GM23338 (cell line): Measurements from ENCODE around the gene SELENON. TPM values are rescaled to one million over a fixed set of nuclear protein-coding genes. Genes with fewer than 3 reads are reported as not detected.

Experiments used
- ATAC-seq: fragments of 200-7000 bp; cut with Tn5 transposase; 3 replicates; pipeline ENCODE4 v1.9.1; 2020
- DNase-seq: peaks from one replicate; pipeline ENCODE4 v3.0.0-alpha.2; 2015; ENCODE audit warnings: low spot score
- H2AFZ ChIP-seq: fragments of 200-600 bp; sonication (generic); 2 replicates; pipeline ENCODE4 v1.8.0; 2016; ENCODE audit warnings: antibody characterized with exemption, mild to moderate bottlenecking, moderate library complexity
- H3F3A ChIP-seq: fragments of 200-600 bp; sonication (generic); replicated peaks from 2 replicates; pipeline ENCODE4 v1.8.0; 2017; ENCODE audit warnings: antibody characterized with exemption, mixed run types, low read depth
- H3K27ac ChIP-seq: fragments of 200-600 bp; sonication (generic); 2 replicates; pipeline ENCODE4 v1.6.1; 2016; ENCODE audit warnings: low read depth
- H3K27me3 ChIP-seq: fragments of 200-600 bp; sonication (generic); 2 replicates; pipeline ENCODE4 v1.8.0; 2016; ENCODE audit warnings: mild to moderate bottlenecking, mixed run types, moderate library complexity; ENCODE audit not compliant: insufficient read depth
- H3K36me3 ChIP-seq: fragments of 200-600 bp; sonication (generic); 2 replicates; pipeline ENCODE4 v1.8.0; 2016; ENCODE audit warnings: mild to moderate bottlenecking; ENCODE audit not compliant: insufficient read depth
- H3K4me1 ChIP-seq: fragments of 200-600 bp; sonication (generic); 2 replicates; pipeline ENCODE4 v1.8.0; 2016; ENCODE audit warnings: mild to moderate bottlenecking, moderate library complexity; ENCODE audit not compliant: insufficient read depth
- H3K4me2 ChIP-seq: fragments of 200-600 bp; sonication (generic); 2 replicates; pipeline ENCODE4 v1.7.1; 2017; ENCODE audit warnings: mixed run types
- H3K4me3 ChIP-seq: fragments of 200-600 bp; sonication (generic); 2 replicates; pipeline ENCODE4 v1.6.1; 2016; ENCODE audit warnings: mixed run types
- H3K79me2 ChIP-seq: fragments of 200-600 bp; sonication (generic); replicated peaks from 2 replicates; pipeline ENCODE4 v1.8.0; 2017; ENCODE audit warnings: mild to moderate bottlenecking; ENCODE audit not compliant: insufficient read depth
- H3K9me2 ChIP-seq: fragments of 200-600 bp; sonication (generic); 2 replicates; pipeline ENCODE4 v1.8.0; 2017; ENCODE audit not compliant: insufficient read depth
- H4K20me1 ChIP-seq: fragments of 200-600 bp; sonication (generic); replicated peaks from 2 replicates; pipeline ENCODE4 v1.8.0; 2017; ENCODE audit warnings: mild to moderate bottlenecking; ENCODE audit not compliant: insufficient read depth
- H3K27ac Mint-ChIP-seq: 2 replicates; pipeline ENCODE4 v1.8.0; 2020; ENCODE audit warnings: inconsistent platforms, mild to moderate bottlenecking, moderate library complexity, mixed read lengths
- H3K27me3 Mint-ChIP-seq: 3 replicates; pipeline ENCODE4 v1.8.0; 2022; ENCODE audit warnings: low read depth, mild to moderate bottlenecking, moderate library complexity, mixed read lengths, inconsistent platforms; ENCODE audit not compliant: insufficient read depth, poor library complexity
- H3K36me3 Mint-ChIP-seq: 3 replicates; pipeline ENCODE4 v1.8.0; 2021; ENCODE audit warnings: low read depth, mild to moderate bottlenecking, inconsistent platforms, moderate library complexity, mixed read lengths
- H3K4me1 Mint-ChIP-seq: 3 replicates; pipeline ENCODE4 v1.8.0; 2020; ENCODE audit warnings: mild to moderate bottlenecking, inconsistent platforms, mixed read lengths
- H3K4me3 Mint-ChIP-seq: 3 replicates; pipeline ENCODE4 v1.8.0; 2021; ENCODE audit warnings: moderate library complexity, mild to moderate bottlenecking, inconsistent platforms, mixed read lengths
- H3K9me3 Mint-ChIP-seq: 3 replicates; pipeline ENCODE4 v1.8.0; 2020; ENCODE audit warnings: moderate library complexity, mild to moderate bottlenecking, inconsistent platforms, mixed read lengths
- EZH2phosphoT487 ChIP-seq: fragments of 200-600 bp; sonication (generic); IDR thresholded peaks from one replicate; pipeline ENCODE4 v1.8.1; 2018; ENCODE audit warnings: antibody characterized with exemption; ENCODE audit not compliant: unreplicated experiment
- POLR2AphosphoS5 ChIP-seq: IDR thresholded peaks from 2 replicates; pipeline ENCODE4 v1.6.1; 2016; ENCODE audit warnings: antibody characterized with exemption, low read depth
- STAT1 ChIP-seq: IDR thresholded peaks from one replicate; pipeline ENCODE4 v1.6.1; 2016; ENCODE audit warnings: antibody characterized with exemption; ENCODE audit not compliant: unreplicated experiment
- ZNF114 ChIP-seq: fragments of 250-450 bp; sonication (Bioruptor Pico); IDR thresholded peaks from 2 replicates; pipeline ENCODE4 v1.5.0; 2020; ENCODE audit warnings: mild to moderate bottlenecking, moderate library complexity
- ZNF462 ChIP-seq: fragments of 250-450 bp; sonication (Bioruptor Pico); IDR thresholded peaks from 2 replicates; pipeline ENCODE4 v1.5.0; 2020; ENCODE audit warnings: mild to moderate bottlenecking, moderate library complexity
- polyA plus RNA-seq: library from polyadenylated mRNA; unstranded; fragments of >200 nt; fragmentation: Nextera tagmentation; extraction: Ambion mirVana; gene quantifications from 2 replicates; pipeline ENCODE4 v1.2.1, GENCODE V29; 2016
- total RNA-seq: library from RNA; depleted of rRNA; stranded (reverse); fragments of >200 nt; shearing (Covaris generic); gene quantifications from 2 replicates; pipeline ENCODE4 v1.2.3, GENCODE V29; 2014
- TF ChIP-seq, protein P1 (sequence below), 2 experiments: fragments of 200-600 bp in 1 of 2; sonication (generic) in 1 of 2; conservative IDR thresholded peaks; 2 replicates each; pipeline versions ENCODE4 v1.5.1 to v1.6.1; 2016 to 2017; ENCODE audit warnings: antibody characterized with exemption in 2 of 2, low read depth in 2 of 2, mild to moderate bottlenecking in 2 of 2, moderate library complexity in 1 of 2

Gene SELENON
- total and polyA plus RNA-seq, 2 experiments from 2014 or later = 17.9 to 93.2 TPM

- no peaks in the 10 kb centered on the region for H3K27me3 ChIP-seq
- H2AFZ ChIP-seq = no peak overlapping the region
- H3K27me3 Mint-ChIP-seq = peaks cover 4% of the 10 kb centered on the region
- H3K9me2 ChIP-seq = no peaks in the 10 kb centered on the region
- no peak for TF ChIP-seq EZH2phosphoT487
- ATAC-seq = no peak
- no peaks in the 10 kb centered on the region for H3K9me3 Mint-ChIP-seq
- H3K79me2 ChIP-seq = no peaks in the 10 kb centered on the region
- peaks cover 21% of the 10 kb centered on the region for H3K4me1 Mint-ChIP-seq
- H3F3A ChIP-seq = no peaks in the 10 kb centered on the region
- no peak overlapping the region for H3K4me3 ChIP-seq
- no peak overlapping the region for H3K4me3 Mint-ChIP-seq
- H3K27ac Mint-ChIP-seq = no peak overlapping the region
- H4K20me1 ChIP-seq = no peaks in the 10 kb centered on the region
- peaks cover 4% of the 10 kb centered on the region for H3K4me1 ChIP-seq
- DNase-seq = no peak
- H3K36me3 Mint-ChIP-seq = no peaks in the 10 kb centered on the region
- H3K4me2 ChIP-seq = no peak overlapping the region
- no peaks in the 10 kb centered on the region for H3K36me3 ChIP-seq
- no peak overlapping the region for H3K27ac ChIP-seq
Measured at GRCh38 chr1:25767437-25767770, 32.6 kb upstream of the SELENON start.

- Histone ChIP-seq H3K4me2 (no peak overlapping the region), H3F3A (no peaks in the 10 kb centered on the region), H3K79me2 (no peaks in the 10 kb centered on the region), H3K36me3 (no peaks in the 10 kb centered on the region), H2AFZ (no peak overlapping the region), H4K20me1 (no peaks in the 10 kb centered on the region), H3K4me3 (no peak overlapping the region), H3K4me1 (peaks cover 4% of the 10 kb centered on the region), H3K27ac (no peak overlapping the region), H3K9me2 (no peaks in the 10 kb centered on the region), H3K27me3 (no peaks in the 10 kb centered on the region)
- H3K27me3 Mint-ChIP-seq = peaks cover 6% of the 10 kb centered on the region
- no peak for TF ChIP-seq ZNF114 (CRISPR knock-in tag)
- TF ChIP-seq STAT1 = no peak
- TF ChIP-seq POLR2AphosphoS5 = no peak
- TF ChIP-seq ZNF462 = no peak
- TF ChIP-seq, protein P1, sequence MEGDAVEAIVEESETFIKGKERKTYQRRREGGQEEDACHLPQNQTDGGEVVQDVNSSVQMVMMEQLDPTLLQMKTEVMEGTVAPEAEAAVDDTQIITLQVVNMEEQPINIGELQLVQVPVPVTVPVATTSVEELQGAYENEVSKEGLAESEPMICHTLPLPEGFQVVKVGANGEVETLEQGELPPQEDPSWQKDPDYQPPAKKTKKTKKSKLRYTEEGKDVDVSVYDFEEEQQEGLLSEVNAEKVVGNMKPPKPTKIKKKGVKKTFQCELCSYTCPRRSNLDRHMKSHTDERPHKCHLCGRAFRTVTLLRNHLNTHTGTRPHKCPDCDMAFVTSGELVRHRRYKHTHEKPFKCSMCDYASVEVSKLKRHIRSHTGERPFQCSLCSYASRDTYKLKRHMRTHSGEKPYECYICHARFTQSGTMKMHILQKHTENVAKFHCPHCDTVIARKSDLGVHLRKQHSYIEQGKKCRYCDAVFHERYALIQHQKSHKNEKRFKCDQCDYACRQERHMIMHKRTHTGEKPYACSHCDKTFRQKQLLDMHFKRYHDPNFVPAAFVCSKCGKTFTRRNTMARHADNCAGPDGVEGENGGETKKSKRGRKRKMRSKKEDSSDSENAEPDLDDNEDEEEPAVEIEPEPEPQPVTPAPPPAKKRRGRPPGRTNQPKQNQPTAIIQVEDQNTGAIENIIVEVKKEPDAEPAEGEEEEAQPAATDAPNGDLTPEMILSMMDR (conservative IDR thresholded peaks at IDR 0.05; ENCODE audit: low read depth in 2 of 2) = no peak
- peaks cover 22% of the 10 kb centered on the region for H3K4me1 Mint-ChIP-seq
- H3K27ac Mint-ChIP-seq = no peak overlapping the region
- ATAC-seq = no peak
- no peaks in the 10 kb centered on the region for H3K9me3 Mint-ChIP-seq
- DNase-seq = no peak
- no peak overlapping the region for H3K4me3 Mint-ChIP-seq
- H3K36me3 Mint-ChIP-seq = no peaks in the 10 kb centered on the region
Measured at GRCh38 chr1:25768999-25769398, 31.0 kb upstream of the SELENON start.
